RCC 7860 (cell line): ENCODE data around the gene ERMARD.

Source experiments
- DNase-seq: peaks from one replicate; pipeline ENCODE4 v3.0.0-alpha.2; 2015; ENCODE audit warnings: low spot score
- FAIRE-seq: peaks from 2 replicates; lab custom pipeline; 2012; peaks lifted over from hg19 to GRCh38; lab: Jason Lieb, UNC

Gene ERMARD

GRCh38 chr6:169751242-169752073 lies at the start of gene ERMARD, which contains the start of gene DYNLT2:
TSS of gene ERMARD (plus strand) at chr6:169751622. CDS start at chr6:169751658, 36 bp downstream.
TSS of gene DYNLT2 (minus strand) at chr6:169751572. CDS start at chr6:169751458, 114 bp downstream.
- peak; percentile 80 for DNase-seq
- no peak for FAIRE-seq

- DNase-seq, result peak; percentile 88
- peak; percentile 35 for FAIRE-seq
Observed at GRCh38 chr6:169701954-169702839, 49.2 kb upstream of the ERMARD start, which contains the start of the genes C6orf120 and WDR27. TSS of gene C6orf120 (plus strand) at chr6:169702126. CDS start at chr6:169702460, 334 bp downstream. TSS of gene WDR27 (minus strand) at chr6:169702029. CDS start at chr6:169689005, 13,024 bp downstream.

DNA sequence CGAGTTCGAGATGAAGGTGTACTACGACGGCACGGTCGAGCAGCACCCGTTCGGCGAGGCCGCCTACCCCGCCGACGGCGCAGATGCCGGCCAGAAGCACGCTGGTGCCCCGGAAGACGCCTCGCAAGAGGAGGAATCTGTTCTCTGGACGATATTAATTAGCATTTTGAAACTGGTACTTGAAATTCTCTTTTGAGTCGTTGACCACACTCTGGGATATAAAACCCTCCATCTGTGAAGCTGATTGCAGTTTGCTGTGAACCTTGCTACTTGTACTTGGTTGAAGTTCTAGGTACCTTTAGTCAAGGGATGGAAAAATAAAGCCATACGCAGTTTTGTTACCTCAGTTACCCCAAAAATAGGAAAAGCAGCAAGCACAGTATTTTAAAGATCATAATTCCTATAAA lies 48.6 kb upstream of the ERMARD start:
- FAIRE-seq, result no peak
- DNase-seq, result no peak

DNA sequence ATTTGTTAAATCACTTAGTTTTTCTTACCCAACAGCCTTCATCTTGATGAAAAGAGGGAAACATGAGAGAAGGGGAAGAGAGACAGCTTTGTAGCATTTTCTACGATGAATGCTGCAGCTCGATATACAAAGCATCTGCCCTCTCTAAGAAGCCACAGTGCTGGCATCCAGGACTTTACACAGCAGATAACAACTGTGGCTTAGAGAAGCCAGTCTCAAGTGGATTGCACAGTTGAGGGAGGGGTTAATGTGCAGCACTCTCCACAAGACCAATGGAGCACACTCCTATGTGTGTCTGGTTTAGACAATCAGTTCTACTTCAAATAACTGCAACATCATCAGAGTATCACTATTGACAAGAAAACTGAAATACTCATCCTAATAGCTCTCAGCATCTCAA lies 43.6 kb upstream of the ERMARD start:
- no peak for DNase-seq
- no peak for FAIRE-seq

GRCh38 chr6:169709293-169709692 lies 42.1 kb upstream of the ERMARD start:
- DNase-seq, result no peak
- no peak for FAIRE-seq

GRCh38 chr6:169710009-169710408 lies 41.4 kb upstream of the ERMARD start:
- FAIRE-seq, result no peak

GRCh38 chr6:169714178-169714577 lies 37.2 kb upstream of the ERMARD start:
- DNase-seq (no peak), FAIRE-seq (no peak)

More at GRCh38 chr6:169710009-169710408, 41.4 kb upstream of the ERMARD start:
- no peak for DNase-seq

DNA sequence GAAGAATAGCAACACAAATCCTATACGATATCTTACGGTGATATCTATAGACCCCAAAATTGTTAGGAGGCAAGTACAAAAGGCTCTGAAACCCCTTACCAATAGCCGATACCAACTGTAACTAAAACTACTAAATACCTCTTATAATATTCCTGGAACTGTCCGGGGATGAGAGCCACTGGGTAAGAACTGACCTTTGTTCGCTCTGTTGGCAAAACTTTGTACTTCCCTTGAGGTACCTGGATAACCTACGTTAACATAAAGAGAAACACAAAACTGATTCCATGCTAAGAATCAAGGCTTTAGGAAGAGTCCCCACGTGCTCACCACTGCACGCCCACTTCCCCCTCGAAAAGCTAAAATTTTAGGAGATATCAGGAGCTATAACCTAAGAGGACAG lies 36.8 kb upstream of the ERMARD start:
- FAIRE-seq, result no peak
- no peak for DNase-seq

DNA sequence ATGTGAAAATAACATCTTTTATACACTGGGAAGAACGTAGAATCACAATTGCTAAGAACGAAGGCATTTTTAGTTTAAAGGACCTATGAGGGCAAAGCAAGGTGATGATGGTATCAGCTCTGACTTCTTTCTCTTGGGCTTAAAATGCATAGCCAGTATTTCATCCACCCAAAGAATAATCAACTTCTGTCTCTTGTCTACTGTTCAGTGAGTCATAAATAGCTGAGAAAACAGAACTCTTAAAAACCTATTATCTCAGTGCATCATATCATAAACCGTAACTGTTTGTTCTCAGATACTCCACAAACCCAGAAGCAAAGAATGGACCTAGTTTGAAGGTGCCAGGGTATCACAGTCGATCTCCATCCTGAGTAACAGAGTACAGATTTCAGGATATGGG lies 32.3 kb upstream of the ERMARD start:
- DNase-seq, result no peak
- no peak for FAIRE-seq

DNA sequence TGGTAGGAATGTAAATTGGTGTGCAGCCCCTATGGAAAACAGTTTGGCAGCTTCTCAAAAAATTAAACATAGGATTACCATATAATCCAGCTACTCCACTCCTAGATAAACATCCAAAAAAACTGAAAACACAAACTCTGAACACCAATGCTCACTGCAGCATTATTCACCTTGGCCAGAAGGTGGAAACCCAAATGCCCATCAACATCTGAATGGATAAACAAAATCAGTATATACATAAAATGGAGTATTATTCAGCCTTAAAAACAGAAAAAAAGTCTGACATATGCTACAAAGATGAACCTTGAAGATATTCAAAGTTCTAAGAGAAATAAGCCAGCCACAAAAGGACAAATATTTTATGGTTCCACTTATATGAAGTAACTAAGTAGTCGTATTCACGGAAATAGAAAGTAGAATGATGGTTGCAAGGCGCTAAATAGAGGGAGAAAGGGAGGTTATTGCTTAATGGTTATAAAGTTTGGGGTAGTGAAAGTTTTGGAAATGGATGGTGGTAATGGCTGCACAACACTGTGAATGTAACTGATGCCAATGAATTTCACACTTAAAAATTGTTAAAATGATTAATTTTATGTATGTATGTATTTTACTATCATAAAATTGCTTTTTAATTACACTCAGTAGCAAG lies 31.1 kb upstream of the ERMARD start:
- DNase-seq (no peak), FAIRE-seq (no peak)

GRCh38 chr6:169722362-169723199 lies 28.8 kb upstream of the ERMARD start:
- peak; percentile 73 for FAIRE-seq

DNA sequence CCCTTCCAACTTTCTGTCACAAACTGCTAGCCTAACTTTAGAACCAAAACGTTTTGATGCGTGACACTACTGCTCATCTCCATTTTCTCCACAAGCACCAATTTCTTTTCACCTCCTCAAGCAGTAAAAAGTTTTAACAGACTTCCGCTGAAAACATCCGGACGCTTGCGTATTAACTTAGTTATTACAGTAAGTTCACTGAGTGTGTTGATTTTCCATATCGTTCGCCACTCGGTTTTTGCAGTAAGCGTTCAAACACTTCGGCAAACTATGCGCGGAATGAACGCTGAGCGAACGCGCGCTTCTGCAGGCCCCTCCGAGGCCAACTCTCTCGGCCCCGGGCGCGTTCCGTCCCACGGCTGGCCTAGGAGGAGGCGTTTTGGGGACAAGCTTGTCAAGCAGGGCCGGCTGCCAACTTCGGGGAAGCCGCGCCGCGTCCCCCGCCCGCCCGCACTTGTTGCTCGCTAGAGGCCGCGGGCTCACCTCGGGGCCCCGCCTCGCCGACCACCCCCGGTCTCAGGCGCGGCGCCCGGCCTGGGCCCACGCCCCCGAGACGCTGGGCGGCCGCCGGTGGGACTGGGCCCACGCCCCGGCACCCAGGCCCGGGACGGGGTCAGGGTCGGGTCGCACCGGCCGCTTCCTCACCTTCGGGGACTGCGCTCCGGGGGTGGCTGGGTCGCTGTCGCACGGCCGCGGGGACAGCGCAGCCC lies 28.1 kb upstream of the ERMARD start:
- DNase-seq (no peak), FAIRE-seq (no peak)

More at GRCh38 chr6:169722362-169723199, 28.8 kb upstream of the ERMARD start:
- peak; percentile 82 for DNase-seq

DNA sequence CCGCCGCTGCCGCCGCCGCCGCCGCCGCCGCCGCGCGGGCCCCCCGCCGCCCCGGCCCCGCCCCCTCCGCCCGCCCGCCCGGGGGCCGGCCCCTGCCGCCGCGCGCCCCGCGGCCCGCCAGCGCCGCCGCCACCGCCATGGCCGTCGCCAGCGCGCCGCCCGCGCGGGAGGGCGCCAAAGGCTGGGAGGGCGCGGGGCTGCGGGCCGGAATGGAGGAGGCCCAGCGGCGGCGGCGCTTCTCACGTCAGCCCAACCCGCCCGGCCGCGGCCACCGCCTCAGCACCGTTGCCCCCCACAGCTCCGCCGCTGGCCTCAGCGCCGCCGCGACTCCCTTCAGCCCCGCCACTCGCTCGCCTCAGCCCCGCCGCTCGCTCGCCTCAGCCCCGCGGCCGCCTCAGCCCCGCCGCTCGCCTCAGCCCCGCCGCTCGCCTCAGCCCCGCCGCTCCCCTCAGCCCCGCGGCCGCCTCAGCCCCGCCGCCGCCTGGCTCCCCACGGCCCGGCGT lies 27.4 kb upstream of the ERMARD start:
- FAIRE-seq (no peak), DNase-seq (no peak)

GRCh38 chr6:169724494-169725124 lies 26.8 kb upstream of the ERMARD start, which contains the start of gene PHF10:
TSS of gene PHF10 (minus strand) at chr6:169724500. CDS start at chr6:169723931, 569 bp downstream.
- FAIRE-seq, result no peak

GRCh38 chr6:169725125-169726048 lies 26.0 kb upstream of the ERMARD start:
- FAIRE-seq (no peak), DNase-seq (peak; percentile 47)

More at GRCh38 chr6:169724494-169725124, 26.8 kb upstream of the ERMARD start, which contains the start of gene PHF10:
- DNase-seq, result no peak

- DNase-seq (no peak), FAIRE-seq (no peak)
Observed at GRCh38 chr6:169726049-169726400, 25.4 kb upstream of the ERMARD start.

GRCh38 chr6:169726963-169727362 lies 24.5 kb upstream of the ERMARD start:
- no peak for DNase-seq
- FAIRE-seq, result no peak
